GM12875 (cell line): ENCODE data around the gene BCL2L13.

Experiments used
- H3K4me3 ChIP-seq: one replicate; pipeline ENCODE4 v1.5.1; 2011; ENCODE audit warnings: low read depth, low read length, control low read depth
- CTCF ChIP-seq: IDR thresholded peaks from 2 replicates; pipeline ENCODE4 v1.5.1; 2011; ENCODE audit warnings: low read depth, mild to moderate bottlenecking, control low read depth, inconsistent platforms, low read length, moderate library complexity, borderline replicate concordance; ENCODE audit not compliant: insufficient read depth

The BCL2L13 gene

DNA sequence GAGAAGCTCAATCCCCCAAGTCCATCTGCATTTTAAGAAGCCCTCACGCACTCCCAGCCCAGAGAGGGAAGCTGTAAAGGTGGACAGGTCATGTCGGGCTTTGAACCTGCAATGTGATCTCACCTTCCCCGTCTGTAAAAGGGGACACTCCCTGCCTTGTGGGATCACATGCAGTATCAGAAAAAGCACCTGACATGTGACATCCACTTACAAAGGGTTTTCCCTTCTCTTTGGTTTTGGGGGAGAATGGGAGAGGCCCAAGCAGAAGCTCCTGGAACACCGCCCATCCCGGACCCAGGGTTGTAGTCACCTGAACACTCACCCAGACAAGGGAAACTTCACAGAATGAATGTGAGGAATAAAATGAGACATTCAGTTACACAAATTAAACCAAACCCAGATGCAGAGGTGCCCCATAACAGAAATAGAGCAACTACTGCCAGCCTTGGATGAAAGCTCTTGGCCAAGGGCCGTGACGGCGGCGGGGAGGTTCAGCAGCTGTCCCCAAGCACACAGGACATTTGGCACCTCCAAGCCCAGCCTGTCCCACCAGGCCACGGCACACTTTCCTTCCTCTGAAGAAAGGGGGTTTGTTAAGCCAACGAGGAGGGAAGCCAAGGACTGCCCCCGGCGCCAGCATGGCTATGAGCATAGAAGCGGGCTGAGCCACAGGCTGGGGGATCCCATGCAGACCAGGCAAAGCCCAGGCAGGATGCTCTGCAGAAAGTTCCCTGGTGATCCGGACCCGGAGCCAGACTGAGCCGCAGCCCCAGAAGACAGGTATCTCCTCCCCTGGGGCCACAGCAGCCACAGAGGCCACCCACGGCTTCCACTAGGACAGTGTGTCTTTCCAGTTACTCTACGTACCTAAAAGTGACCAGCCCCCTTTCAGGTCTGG is 131.9 kb downstream of the BCL2L13 start:
- no peak for TF ChIP-seq CTCF
- H3K4me3 ChIP-seq = peak overlapping the region; percentile 41

DNA sequence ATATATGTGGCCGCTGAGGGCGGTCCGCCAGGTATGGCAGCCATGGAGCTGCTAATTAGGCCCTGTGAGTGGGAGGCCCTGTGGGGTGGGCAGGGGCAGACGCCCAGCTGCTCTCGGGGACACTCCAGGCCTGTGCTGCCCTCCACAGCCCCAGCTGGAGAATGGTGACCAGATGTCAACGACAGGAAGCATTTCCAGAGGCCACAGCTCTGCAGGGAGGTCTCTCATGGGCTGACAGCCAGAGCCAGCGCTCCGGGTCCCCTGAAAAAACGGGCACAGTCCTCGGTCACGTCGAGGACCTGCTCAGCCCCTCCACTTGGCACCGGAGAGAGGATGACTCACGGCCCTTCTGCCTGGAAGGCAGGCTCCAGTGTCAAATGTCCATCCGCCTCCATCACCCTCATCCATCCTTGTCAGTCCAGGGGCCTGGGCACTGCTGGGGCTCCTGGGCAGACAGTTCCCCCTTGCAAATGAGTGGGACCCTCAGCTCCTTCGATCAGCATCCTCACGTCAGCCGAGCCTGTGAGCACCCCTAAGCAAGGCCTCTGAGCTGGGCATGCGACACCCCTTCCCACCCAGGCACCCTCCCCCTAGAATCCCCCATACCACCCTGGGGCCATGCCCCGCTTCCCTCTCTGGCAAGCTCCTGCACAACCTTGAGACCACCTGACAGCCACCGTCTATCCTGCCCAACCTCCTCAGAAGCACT is 133.8 kb downstream of the BCL2L13 start:
- no peak for TF ChIP-seq CTCF
- peak overlapping the region; percentile 90 for H3K4me3 ChIP-seq

DNA sequence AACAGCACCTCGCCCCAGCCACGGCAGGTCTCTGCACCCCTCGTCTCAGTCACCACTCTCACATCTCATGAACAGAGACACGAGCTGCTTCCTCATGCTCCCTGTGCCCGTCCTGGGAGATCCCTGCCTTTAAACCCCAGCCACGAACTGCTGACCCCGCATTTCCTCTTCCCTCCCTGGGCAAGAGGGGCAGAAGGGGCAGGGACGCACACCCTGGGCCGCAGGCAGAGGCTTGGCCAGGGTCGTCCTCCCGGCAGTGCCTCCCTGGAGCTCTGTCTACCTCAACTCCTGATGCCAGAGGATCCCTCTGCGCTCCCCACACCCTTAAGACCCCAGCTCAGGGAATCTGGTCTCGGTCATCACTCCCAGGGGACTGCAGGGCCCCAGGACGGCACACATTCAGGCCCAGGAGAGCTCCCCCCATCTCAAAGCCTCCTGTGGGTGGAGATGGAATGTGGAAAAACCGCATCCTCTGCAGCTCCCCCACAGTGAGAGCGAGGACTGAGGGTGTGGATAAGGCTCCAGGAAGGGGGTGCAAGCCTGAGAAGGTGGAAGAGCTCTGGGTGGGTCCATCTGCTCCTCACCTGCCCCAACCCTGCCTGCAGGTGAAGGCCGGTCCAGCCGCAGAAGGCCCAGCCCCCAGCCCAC is 134.5 kb downstream of the BCL2L13 start:
- TF ChIP-seq CTCF = no peak
- peak overlapping the region; percentile 90 for H3K4me3 ChIP-seq

- no peak for TF ChIP-seq CTCF
- peak overlapping the region; percentile 90 for H3K4me3 ChIP-seq
These were observed 135.1 kb downstream of the BCL2L13 start for GRCh38 chr22:17773606-17774205.

GRCh38 chr22:17774206-17774925 is 135.8 kb downstream of the BCL2L13 start, which contains the start of gene BID:
Gene BID, minus strand, starts transcription at chr22:17774469. Its CDS starts 24,353 bp downstream, at chr22:17750116.
- H3K4me3 ChIP-seq = peak within 1 kb of the TSS; percentile 90
- TF ChIP-seq CTCF = no peak

DNA sequence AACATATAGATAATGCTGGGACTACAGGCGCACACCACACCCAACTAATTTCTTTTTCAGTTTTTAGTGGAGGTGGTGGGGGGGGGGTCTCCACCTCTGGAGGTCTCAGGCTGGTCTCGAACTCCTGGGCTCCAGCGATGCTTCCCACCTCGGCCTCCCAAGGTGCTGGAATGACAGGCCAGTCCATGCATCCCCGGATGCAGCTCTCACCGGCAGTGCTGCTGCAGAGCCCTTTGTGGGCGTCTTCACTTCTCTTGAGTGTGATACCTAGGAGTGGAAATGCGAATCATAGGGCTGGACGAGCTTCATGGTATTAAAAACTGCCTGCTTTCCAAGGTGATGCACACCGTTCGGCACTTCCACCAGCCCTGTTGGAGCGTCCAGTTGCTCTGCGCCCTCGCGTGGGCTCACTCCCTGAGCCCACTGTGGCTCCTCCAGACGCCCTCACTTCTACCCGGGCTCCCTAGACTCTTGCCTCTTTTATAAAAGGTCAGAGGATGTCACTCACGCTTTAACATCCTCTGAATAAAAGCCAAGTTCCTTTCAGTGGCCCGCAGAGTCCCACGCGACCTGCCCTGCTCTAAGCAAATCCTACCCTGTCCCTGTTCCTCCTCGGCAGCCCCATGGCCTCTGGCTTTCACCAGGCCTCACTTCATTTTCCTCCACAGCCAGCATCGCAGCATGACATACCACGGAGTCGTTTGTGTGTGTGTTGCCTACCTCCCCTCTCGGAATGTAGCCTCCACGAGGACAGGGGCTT is 136.5 kb downstream of the BCL2L13 start:
- H3K4me3 ChIP-seq = no peak overlapping the region
- TF ChIP-seq CTCF = no peak
